SK-N-SH treated with all-trans-retinoic acid at 6 μM for 48 hours (cell line): Measurements from ENCODE around the gene LPP.

Experiments used
- ATAC-seq: fragments of 200-7000 bp; cut with Tn5 transposase; 3 replicates; pipeline ENCODE4 v1.9.1; 2020; ENCODE audit warnings: mild to moderate bottlenecking, moderate library complexity
- ARNTL ChIP-seq: fragments of 450-650 bp; formaldehyde crosslinking; IDR thresholded peaks from 2 replicates; pipeline ENCODE4 v1.5.0; 2020; ENCODE audit warnings: low read depth, mild to moderate bottlenecking, moderate library complexity, borderline replicate concordance
- BACH2 ChIP-seq: fragments of 250-450 bp; sonication (Bioruptor Pico); IDR thresholded peaks from 2 replicates; pipeline ENCODE4 v1.9.0; 2021; ENCODE audit warnings: mild to moderate bottlenecking, borderline replicate concordance
- CSDC2 ChIP-seq: fragments of 250-450 bp; sonication (Bioruptor Pico); IDR thresholded peaks from 2 replicates; pipeline ENCODE4 v1.5.0; 2020; ENCODE audit warnings: mild to moderate bottlenecking, moderate library complexity
- ESRRG ChIP-seq: fragments of 250-450 bp; sonication (Bioruptor Pico); IDR thresholded peaks from 2 replicates; pipeline ENCODE4 v1.6.1; 2021; ENCODE audit warnings: mild to moderate bottlenecking
- ISL1 ChIP-seq: fragments of 250-450 bp; sonication (Bioruptor Pico); IDR thresholded peaks from 2 replicates; pipeline ENCODE4 v2.1.2; 2022; ENCODE audit warnings: mild to moderate bottlenecking, moderate library complexity
- OSR1 ChIP-seq: fragments of 250-450 bp; sonication (Bioruptor Pico); IDR thresholded peaks from 2 replicates; pipeline ENCODE4 v1.8.0; 2022; ENCODE audit warnings: moderate library complexity, mild to moderate bottlenecking, inconsistent platforms
- PPARA ChIP-seq: fragments of 250-450 bp; sonication (Bioruptor Pico); IDR thresholded peaks from 2 replicates; pipeline ENCODE4 v1.5.0; 2020; ENCODE audit warnings: mild to moderate bottlenecking, borderline replicate concordance
- SNAI2 ChIP-seq: fragments of 250-450 bp; sonication (Bioruptor Pico); IDR thresholded peaks from 2 replicates; pipeline ENCODE4 v1.5.0; 2020; ENCODE audit warnings: mild to moderate bottlenecking, moderate library complexity
- TCF4 ChIP-seq: fragments of 250-450 bp; sonication (Bioruptor Pico); IDR thresholded peaks from 2 replicates; pipeline ENCODE4 v1.8.0; 2021; ENCODE audit warnings: mild to moderate bottlenecking, moderate library complexity, borderline replicate concordance
- TOX ChIP-seq: fragments of 250-450 bp; sonication (Bioruptor Pico); IDR thresholded peaks from 2 replicates; pipeline ENCODE4 v1.8.0; 2021; ENCODE audit warnings: mild to moderate bottlenecking, moderate library complexity, borderline replicate concordance
- ZC3H10 ChIP-seq: fragments of 250-450 bp; sonication (Bioruptor Pico); IDR thresholded peaks from 2 replicates; pipeline ENCODE4 v1.5.1; 2021; ENCODE audit warnings: mild to moderate bottlenecking, moderate library complexity
- ZFP3 ChIP-seq: fragments of 250-450 bp; sonication (Bioruptor Pico); IDR thresholded peaks from 2 replicates; pipeline ENCODE4 v1.5.0; 2020; ENCODE audit warnings: mild to moderate bottlenecking, moderate library complexity
- ZFP30 ChIP-seq: fragments of 450-650 bp; formaldehyde crosslinking; IDR thresholded peaks from 2 replicates; pipeline ENCODE4 v1.5.0; 2022; ENCODE audit warnings: mild to moderate bottlenecking, moderate library complexity
- ZNF70 ChIP-seq: fragments of 450-650 bp; formaldehyde crosslinking; IDR thresholded peaks from 2 replicates; pipeline ENCODE4 v1.5.0; 2020; ENCODE audit warnings: mild to moderate bottlenecking, moderate library complexity
- ZNF8 ChIP-seq: fragments of 450-650 bp; formaldehyde crosslinking; IDR thresholded peaks from 2 replicates; pipeline ENCODE4 v1.5.0; 2020; ENCODE audit warnings: mild to moderate bottlenecking, moderate library complexity
- TF ChIP-seq, protein P1 (sequence below): fragments of 250-450 bp; sonication (Bioruptor Pico); IDR thresholded peaks from 2 replicates; pipeline ENCODE4 v1.8.0; 2020; ENCODE audit warnings: mild to moderate bottlenecking, moderate library complexity, borderline replicate concordance
- TF ChIP-seq, protein P2 (sequence below): fragments of 250-450 bp; sonication (Bioruptor Pico); IDR thresholded peaks from 2 replicates; pipeline ENCODE4 v1.5.1; 2021; ENCODE audit warnings: mild to moderate bottlenecking, moderate library complexity
- TF ChIP-seq, protein P3 (sequence below): fragments of 250-450 bp; sonication (Bioruptor Pico); IDR thresholded peaks from 2 replicates; pipeline ENCODE4 v1.5.1; 2020; ENCODE audit warnings: low read depth, mild to moderate bottlenecking, moderate library complexity

The LPP gene

DNA sequence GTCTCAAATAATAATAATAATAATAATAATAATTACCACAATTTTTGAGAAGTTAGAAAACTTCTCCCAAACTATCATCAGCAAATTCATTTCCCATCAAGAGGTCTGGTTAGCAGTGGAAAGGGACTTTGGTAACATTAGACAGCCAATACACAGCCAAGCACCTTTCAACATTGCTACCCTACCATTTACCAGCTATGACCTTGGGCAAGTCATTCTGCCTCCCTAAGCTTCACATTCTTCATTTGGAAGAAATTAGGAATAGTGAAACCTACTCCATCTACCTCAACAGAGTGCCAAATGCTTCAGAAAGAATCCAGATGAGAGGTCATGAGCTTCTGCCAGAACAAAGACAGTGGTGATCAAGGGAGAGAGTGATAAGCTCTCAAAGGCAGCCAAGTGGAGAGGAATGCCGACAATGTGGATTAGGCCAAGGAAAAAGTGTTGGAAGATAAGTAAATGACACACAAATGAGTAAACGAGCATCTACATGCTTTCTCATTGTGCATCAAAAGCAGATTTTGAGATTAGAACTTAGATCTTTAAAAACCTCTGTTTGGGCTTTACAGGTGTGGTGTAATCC, 42.9 kb upstream of the LPP start:
- ATAC-seq: no peak
- TF ChIP-seq BACH2 (CRISPR knock-in tag) (no peak), ZFP3 (CRISPR knock-in tag) (no peak), CSDC2 (CRISPR knock-in tag) (no peak), ARNTL (no peak), OSR1 (CRISPR knock-in tag) (no peak)

DNA sequence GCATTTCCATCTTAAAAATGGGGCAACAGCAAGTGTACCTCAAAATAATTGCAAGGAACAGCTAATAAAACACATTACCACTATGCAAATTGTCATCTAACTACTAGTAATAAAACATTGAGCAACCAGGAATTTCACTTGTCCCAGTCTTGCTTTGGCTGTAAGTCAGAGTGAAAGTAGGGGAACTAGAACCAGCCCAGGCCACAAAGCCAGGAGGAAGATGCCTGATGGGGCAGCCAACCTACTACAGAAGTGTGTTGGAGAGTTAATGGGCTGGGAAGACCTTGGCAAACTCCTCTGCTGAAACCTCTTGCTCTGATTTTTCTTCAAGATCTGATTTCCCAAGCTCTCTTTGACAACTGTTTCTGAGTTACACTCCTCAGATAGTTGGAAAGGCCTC, 40.2 kb upstream of the LPP start:
- no peak for ATAC-seq
- TF ChIP-seq TCF4 (CRISPR knock-in tag): no peak
- no peak for TF ChIP-seq SNAI2 (CRISPR knock-in tag)
- TF ChIP-seq, protein P1, sequence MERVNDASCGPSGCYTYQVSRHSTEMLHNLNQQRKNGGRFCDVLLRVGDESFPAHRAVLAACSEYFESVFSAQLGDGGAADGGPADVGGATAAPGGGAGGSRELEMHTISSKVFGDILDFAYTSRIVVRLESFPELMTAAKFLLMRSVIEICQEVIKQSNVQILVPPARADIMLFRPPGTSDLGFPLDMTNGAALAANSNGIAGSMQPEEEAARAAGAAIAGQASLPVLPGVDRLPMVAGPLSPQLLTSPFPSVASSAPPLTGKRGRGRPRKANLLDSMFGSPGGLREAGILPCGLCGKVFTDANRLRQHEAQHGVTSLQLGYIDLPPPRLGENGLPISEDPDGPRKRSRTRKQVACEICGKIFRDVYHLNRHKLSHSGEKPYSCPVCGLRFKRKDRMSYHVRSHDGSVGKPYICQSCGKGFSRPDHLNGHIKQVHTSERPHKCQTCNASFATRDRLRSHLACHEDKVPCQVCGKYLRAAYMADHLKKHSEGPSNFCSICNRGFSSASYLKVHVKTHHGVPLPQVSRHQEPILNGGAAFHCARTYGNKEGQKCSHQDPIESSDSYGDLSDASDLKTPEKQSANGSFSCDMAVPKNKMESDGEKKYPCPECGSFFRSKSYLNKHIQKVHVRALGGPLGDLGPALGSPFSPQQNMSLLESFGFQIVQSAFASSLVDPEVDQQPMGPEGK (CRISPR knock-in tag): no peak
- TF ChIP-seq CSDC2 (CRISPR knock-in tag): no peak
- TF ChIP-seq, protein P2, sequence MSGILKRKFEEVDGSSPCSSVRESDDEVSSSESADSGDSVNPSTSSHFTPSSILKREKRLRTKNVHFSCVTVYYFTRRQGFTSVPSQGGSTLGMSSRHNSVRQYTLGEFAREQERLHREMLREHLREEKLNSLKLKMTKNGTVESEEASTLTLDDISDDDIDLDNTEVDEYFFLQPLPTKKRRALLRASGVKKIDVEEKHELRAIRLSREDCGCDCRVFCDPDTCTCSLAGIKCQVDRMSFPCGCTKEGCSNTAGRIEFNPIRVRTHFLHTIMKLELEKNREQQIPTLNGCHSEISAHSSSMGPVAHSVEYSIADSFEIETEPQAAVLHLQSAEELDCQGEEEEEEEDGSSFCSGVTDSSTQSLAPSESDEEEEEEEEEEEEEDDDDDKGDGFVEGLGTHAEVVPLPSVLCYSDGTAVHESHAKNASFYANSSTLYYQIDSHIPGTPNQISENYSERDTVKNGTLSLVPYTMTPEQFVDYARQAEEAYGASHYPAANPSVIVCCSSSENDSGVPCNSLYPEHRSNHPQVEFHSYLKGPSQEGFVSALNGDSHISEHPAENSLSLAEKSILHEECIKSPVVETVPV (CRISPR knock-in tag): no peak

DNA sequence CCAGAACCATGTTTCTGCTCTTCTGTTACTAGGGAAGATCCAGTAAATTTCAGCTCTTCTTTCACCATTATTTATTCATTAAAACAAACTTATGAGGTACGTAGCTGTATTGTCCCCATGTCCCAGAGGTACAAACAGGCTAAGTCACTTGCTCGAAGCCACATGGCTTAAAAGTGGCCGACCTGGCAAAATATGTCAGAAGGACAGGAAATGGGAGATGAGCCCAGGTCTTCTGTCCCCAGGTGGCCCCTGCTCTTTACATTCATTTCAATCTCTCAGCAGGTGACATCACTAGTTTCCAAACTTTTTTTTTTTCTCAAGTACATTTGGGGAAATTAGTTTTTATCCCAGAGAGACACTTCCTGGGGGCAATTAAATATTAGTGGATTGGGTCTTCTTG, 34.1 kb upstream of the LPP start:
- TF ChIP-seq CSDC2 (CRISPR knock-in tag) (no peak), OSR1 (CRISPR knock-in tag) (no peak), BACH2 (CRISPR knock-in tag) (no peak), ZFP30 (CRISPR knock-in tag) (no peak), ZNF8 (CRISPR knock-in tag) (no peak), SNAI2 (CRISPR knock-in tag) (no peak), ZNF70 (CRISPR knock-in tag) (no peak), PPARA (CRISPR knock-in tag) (no peak), TCF4 (CRISPR knock-in tag) (no peak), ESRRG (CRISPR knock-in tag) (no peak), ZC3H10 (CRISPR knock-in tag) (no peak), ISL1 (CRISPR knock-in tag) (no peak)
- ATAC-seq: no peak

DNA sequence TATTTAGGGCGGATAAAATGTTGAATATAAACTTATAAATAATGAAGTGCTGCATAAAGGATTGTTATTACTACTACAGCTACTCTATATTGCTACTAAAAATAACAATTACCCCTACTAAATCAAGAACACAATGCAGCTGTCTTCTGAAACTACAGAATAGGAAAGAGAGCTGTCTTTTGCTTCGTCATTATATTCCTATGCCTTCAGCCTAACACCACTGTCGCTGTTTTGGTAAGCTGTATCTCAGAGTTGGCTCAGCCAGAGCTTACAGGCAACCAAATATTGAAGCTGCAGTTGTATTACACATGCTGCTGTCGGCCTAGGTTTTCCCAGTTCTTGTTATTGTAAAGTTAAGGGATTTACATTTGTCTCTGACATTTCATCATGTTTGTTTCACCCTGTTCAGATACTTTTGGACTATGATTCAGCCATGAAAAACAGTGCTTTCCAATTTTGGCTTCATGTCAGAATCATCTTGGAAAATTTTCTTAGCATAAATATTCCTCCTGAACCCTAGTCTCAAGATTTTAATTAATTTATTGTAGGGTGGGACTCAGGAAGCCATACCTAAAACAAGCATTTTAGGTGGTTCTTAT, 31.3 kb upstream of the LPP start:
- no peak for ATAC-seq
- TF ChIP-seq ZNF70 (CRISPR knock-in tag) (no peak), PPARA (CRISPR knock-in tag) (no peak), BACH2 (CRISPR knock-in tag) (no peak), ZFP30 (CRISPR knock-in tag) (no peak), CSDC2 (CRISPR knock-in tag) (no peak), ESRRG (CRISPR knock-in tag) (no peak), ISL1 (CRISPR knock-in tag) (no peak), ZNF8 (CRISPR knock-in tag) (no peak), ARNTL (no peak)
- TF ChIP-seq, protein P1 (CRISPR knock-in tag): no peak
- TF ChIP-seq, protein P2 (CRISPR knock-in tag): no peak

DNA sequence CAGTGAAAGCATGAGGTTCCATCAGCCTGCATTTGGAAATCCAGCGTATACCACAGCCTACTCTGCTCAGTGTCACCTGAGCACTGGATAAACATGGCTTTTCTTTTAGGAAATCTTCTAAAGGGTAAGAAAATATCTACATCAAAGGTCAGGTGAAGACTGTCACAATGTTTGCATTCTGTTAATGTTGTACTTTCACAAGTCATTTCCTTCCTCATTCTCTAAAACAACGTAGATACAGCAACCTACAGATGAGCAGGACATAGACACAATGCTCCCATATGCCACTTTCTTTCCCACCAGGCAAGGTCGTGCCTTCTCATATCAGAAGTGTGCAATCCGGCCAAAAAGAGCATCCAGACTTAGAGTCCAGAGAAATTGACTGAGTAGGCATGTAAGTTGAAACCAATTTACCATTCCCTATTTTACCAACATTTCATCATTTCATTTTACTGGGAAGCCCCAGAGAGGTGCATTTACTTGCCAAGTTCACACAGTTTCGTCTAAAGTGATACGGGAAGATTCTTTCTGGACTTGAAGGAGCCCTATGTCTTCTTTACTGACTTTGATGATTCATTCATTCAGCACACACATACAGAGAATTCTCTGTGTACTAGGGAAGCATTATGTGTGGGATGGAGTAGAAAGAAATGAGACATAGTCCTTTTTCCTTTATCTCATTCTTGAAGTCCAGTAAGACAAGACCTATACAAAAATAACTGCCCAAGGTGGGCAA, 30.6 kb upstream of the LPP start:
- no peak for ATAC-seq
- TF ChIP-seq ZNF70 (CRISPR knock-in tag) (no peak), PPARA (CRISPR knock-in tag) (no peak), TOX (CRISPR knock-in tag) (no peak), ZC3H10 (CRISPR knock-in tag) (no peak), OSR1 (CRISPR knock-in tag) (no peak), ZFP3 (CRISPR knock-in tag) (no peak)
- TF ChIP-seq, protein P2 (CRISPR knock-in tag): no peak
- TF ChIP-seq, protein P3, sequence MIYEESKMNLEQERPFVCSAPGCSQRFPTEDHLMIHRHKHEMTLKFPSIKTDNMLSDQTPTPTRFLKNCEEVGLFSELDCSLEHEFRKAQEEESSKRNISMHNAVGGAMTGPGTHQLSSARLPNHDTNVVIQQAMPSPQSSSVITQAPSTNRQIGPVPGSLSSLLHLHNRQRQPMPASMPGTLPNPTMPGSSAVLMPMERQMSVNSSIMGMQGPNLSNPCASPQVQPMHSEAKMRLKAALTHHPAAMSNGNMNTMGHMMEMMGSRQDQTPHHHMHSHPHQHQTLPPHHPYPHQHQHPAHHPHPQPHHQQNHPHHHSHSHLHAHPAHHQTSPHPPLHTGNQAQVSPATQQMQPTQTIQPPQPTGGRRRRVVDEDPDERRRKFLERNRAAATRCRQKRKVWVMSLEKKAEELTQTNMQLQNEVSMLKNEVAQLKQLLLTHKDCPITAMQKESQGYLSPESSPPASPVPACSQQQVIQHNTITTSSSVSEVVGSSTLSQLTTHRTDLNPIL: no peak
